ENCODE measurements around the gene ZC3HAV1L.
"Not testable (repeated sequence)": the region's sequence is repeated elsewhere in the genome, so short reads cannot be mapped to it uniquely, and the experiment has no call there.

The ZC3HAV1L gene, protein sequence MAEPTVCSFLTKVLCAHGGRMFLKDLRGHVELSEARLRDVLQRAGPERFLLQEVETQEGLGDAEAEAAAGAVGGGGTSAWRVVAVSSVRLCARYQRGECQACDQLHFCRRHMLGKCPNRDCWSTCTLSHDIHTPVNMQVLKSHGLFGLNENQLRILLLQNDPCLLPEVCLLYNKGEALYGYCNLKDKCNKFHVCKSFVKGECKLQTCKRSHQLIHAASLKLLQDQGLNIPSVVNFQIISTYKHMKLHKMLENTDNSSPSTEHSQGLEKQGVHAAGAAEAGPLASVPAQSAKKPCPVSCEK

DNA sequence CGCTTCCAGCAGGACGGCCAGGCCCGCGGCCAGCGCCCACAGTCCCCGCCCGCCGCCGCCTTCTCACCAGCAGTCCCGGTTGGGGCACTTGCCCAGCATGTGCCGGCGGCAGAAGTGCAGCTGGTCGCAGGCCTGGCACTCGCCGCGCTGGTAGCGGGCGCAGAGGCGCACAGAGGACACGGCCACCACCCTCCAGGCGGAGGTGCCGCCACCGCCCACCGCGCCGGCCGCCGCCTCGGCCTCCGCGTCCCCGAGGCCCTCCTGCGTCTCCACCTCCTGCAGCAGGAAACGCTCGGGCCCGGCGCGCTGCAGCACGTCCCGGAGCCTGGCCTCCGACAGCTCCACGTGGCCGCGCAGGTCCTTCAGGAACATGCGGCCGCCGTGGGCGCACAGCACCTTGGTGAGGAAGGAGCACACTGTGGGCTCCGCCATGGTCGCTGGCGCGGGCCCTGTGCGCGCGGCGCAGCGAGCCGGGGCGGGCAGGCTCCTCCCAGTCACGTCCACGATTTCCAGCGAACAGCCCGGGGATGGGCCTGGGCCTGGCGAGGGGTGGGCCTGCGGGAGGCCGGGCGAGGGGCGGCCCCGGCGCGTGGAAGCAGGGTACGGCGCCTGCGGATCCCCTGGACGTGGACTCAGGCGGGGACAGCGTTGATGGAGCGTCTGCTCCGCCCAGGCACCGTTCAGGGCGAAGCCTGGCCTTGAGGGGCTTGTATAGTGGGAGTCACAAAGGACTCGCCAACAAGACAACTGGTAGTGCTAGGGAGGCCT, at the start of gene ZC3HAV1L:
TSS of gene ZC3HAV1L (minus strand) at position 457 of the 768 bp plus-strand sequence. CDS start at position 432, 25 bp downstream.
- DNase-seq (ENCODE audit: low read depth in 2 of 2), result peak; percentile 52 to 57

DNA sequence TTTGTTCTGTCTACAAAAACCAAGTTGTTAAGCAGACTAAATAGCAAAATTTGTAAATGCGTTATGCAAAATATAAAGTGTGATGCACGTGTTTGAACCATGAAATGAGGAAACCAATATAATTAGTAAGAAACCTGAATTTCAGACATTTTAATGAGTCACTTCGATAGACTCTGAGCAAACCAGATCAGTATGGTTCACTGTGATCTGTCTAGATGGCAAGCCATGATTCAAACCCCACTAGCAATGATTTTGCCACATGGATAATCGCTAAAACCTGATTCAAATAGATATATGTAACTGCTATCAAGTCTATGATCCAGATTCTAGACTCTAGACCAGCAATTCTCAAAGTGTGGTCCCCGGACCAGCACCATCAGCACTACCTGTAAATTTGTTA, 48.9 kb upstream of the ZC3HAV1L start:
- no peak for DNase-seq (ENCODE audit: low read depth in 2 of 2)

DNA sequence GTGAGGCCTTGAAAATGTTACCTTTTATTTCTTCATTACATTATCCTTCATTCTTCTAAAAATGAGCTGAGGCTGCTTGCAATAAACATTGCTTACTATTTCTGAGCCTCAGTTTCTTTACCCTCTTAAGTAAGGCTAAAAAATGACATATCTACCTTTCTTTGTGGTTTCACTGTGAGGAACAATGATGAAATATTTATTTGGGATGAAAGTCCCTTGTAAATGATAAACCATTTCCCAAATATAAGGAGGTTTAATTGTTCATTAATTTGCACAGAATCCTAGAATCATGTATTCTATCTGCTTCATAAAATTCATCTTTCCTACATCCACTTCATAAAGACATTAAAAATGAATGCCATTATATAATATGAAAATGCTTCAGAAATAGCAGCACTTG, 45.7 kb upstream of the ZC3HAV1L start:
- no peak for DNase-seq (ENCODE audit: low read depth in 2 of 2)

DNA sequence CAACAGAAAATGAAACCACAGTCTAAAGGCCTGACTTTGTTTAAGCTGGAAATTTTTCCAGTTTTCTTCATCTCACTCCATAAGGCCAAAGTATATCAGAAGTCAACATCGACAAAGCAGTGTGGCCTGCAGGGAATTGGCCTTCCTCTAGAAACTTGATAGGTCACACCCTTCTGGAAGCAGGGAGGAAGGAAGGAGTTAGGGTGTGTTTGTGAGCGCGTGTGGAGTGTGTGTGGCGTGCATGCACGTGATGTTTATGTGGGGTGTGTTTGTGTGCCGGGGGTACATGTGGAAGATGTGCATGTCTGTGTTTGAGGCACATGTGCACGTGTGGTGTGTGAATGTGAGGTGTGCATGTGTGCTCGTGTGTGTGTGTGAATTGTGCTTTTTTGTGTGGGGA, 45.1 kb upstream of the ZC3HAV1L start:
- no peak for DNase-seq (ENCODE audit: low read depth in 2 of 2)

DNA sequence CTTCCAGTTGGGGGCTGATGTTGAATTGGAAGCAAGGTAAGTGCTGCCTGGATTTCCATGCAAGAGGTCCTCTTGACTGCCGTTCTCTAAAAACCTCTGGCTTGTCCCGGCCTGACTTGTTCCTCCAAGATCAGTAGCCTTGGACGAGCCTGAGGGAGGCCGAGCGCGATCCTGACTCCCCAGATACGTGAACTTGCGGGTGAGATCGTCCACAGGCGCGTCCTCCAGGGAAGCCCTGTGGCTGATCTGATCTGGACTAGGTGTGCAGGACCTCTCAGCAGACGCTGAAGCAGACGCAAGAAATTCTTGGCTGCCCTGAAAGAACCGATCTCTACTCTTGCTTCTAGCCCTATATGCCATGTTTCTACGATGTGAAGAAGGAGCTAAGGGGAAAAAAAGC, 44.0 kb upstream of the ZC3HAV1L start:
- DNase-seq (ENCODE audit: low read depth in 2 of 2), result no peak

DNA sequence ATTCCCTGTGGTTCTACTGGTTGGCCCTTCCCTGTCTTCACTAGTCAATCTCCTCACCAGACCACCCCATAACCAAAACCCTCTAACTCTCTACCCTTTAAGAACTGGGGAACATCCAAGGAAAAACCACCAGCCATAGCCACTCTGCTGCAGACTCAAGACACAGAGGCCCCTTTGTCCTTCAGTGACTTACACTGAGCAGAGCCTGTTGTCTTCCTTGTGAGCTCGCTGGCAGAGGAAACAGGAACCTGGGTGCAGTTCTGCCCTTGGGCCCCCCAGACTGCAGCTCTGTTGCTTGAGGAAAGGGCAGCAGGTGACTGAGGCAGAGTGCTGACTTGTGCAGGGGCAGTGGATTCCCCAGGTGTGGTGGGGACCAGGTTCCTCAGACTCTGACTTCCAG, 43.1 kb upstream of the ZC3HAV1L start:
- DNase-seq (ENCODE audit: low read depth in 2 of 2), result no peak

DNA sequence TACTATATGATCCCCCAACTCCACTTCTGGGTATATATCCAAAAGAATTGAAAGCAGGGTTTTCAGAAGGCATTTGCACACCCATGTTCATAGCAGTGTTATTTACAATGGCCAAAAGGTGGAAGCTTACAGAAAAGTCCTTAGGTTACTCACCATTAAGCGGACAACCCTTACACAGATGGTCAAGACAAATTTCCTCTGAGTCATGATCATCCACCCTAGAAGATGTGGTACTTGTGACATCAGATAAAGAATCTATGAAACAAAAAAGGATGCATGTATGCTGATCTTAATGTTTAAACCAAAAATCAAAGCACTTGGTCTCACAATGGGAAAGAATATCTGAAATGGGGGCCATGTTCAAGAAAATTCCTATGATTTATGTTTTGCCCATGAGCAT, 42.6 kb upstream of the ZC3HAV1L start:
- DNase-seq (ENCODE audit: low read depth in 2 of 2), result no peak

DNA sequence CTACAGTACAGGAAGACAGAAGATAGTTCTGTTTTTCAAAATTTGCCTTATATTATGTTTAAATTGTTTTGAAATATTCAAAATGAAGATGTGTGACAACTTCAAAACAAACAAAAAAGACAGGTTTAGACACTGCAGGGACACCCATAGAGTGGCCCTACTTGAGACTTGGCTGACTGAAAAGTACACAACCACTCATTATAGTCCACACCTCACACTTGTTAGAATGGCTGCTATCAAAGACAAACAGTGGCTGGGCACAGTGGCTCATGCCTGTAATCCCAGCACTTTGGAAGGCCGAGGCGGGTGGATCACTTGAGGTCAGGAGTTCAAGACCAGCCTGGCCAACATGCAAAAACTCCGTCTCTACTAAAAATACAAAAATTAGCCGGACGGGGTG, 41.9 kb upstream of the ZC3HAV1L start:
- DNase-seq (ENCODE audit: low read depth in 2 of 2), result not testable (repeated sequence)

DNA sequence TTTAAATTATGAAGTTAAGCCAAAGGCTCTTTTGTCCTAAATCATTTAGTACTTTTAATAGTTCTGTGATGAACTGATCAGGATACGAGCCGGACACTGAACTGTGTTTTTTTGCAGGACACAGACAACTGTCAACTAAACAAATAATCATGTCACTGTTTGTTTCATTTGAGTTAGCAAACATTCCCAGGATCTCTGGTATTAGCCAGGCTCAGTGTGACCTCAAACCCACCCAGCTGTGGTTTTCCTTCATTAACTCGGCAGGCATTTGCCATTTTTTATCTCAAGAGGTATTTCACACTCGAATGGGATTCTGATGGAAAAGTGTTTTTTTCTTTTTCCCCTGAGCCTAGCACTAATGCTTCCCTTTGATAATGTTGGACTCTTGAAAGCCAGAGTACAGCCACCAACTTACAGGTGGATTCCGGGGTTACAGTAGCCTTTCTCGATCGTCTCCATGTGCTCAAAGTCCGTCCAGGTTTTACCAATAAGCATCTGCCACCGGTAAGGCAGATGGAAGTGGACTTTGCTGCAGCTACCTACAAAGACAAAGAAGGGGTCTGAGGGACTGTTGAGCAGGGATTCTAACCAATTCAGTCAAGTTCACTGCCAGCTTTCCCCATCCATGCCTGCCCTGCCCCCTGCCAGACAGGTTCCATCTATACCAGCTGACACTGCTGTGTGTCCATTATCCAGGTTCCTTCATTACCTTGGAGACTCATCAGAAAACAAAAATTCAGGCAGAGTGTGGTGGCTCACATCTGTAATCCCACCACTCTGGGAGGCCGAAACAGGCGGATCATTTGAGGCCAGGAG, 40.2 kb upstream of the ZC3HAV1L start:
- no peak for DNase-seq (ENCODE audit: low read depth in 2 of 2)

DNA sequence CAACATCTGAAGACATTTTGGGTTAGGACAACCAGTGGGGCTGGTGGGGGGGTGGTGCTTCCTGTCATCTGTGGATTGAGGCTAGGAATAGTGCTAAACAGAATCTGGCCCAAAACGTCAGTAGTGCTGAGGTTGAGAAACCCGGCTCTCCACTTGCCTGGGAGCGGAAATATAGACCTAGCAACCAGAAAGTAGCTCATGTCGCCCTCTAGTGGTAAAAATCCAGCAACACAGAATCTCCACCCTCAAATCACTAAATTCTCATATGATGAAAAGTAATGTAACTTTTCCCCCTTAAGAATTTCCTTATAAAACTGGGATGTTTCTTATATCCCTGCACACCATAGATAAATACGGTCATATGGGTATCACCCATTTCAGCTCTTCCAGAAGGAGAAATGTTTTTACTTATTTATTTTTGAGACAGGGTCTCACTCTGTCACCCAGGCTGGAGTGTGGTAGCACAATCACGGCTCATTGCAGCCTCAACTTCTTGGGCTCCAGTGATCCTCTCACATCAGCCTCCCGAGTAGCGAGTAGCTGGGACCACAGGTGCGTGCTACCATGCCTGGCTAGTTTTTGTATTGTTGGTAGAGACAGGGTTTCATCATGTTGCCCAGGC, 39.3 kb upstream of the ZC3HAV1L start:
- peak; percentile 58 to 60 for DNase-seq (ENCODE audit: low read depth in 2 of 2)

DNA sequence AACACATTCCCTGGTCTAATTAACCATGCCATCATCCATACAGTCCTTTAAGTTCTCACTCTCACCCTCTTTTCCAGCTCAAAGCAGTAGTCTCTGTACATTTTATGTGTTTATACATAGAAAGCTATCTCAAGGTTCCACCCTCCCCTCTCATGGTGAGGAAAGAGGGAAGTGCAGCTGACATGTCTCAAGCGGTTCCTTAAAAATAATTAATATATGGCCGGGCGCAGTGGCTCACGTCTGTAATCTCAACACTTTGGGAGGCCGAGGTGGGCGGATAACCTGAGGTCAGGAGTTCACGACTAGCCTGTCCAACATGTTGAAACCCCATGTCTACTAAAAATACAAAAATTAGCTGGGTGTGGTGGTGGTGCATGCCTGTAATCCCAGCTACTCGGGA, 37.0 kb upstream of the ZC3HAV1L start:
- no peak for DNase-seq (ENCODE audit: low read depth in 2 of 2)

DNA sequence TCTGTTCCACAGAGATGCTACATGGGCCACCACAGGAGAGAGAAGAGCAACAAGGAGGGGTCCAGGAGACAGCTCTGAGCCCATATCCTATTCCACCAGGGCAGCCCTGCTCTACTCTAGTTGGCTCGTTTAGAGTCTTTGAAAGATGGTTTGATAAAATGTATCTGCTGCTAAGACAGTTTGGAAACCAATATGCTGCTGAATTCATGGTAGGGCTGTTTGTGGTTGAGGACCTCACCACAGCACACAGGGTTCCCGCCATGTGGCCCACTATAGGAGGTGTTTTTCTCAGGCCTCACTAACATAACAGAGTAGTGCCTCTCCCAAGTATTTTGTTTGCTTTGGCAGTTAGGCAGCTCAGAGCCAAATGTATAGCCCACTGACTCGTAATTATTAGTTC, 35.8 kb upstream of the ZC3HAV1L start:
- DNase-seq (ENCODE audit: low read depth in 2 of 2), result no peak

DNA sequence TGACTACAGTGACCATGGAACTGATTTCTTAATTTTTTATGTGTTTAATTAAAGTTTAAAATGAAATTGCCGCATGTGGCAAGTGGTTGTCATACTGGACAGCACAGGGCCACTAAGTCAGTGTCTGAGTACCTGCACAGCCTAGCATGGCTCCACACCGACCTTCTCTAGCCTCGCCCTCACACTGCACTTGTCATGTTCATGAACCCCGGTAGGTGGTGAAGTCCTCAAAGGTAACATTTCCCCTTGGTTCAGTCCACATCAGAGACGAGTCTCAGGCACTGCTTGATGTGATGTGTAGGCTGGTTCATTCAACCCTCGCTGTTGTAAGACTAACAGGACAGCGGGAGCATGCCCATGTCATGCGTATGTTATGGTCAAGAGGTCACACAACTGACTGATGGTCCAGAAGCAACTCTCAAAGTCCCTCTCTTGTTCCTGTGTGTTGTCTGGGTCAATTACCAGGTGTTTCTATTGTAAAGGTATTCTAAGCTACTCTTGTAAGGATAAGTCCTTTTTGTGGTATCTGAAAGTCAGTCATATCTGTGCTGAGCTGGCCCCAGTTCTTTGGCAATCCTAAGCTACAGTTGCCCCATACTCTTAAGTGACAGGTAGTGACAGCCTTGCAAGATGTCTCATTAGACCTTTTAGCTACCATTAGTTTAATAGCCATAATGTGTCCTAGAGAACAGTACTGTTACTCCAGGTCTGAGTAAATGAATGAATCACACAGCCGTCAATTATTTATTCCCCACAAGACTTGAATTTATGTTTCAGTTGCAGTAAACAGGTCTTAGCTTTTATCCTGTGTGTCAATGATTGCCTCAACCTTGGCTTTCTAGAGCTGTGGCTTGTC, 32.9 kb upstream of the ZC3HAV1L start:
- DNase-seq (ENCODE audit: low read depth in 2 of 2), result no peak

DNA sequence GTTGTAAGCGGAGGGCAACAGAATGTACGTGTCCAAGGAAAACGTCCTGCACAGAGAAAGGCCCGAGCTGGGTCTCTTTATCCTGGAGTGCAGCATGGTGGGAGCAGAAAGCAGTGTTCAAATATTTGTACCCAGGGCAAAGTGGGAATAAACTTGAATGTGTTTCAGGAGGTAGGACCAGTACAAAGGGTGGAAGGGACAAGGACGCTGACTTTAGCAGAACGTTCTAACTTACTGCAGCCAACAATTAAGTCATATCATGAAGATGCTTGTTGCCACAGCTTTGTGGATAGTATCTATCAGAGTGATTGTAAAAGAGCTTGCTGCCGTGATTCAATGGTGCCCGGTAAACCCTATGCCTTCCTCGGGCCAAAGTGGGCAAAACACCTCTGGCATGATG, 30.5 kb upstream of the ZC3HAV1L start:
- DNase-seq (ENCODE audit: low read depth in 2 of 2), result no peak

DNA sequence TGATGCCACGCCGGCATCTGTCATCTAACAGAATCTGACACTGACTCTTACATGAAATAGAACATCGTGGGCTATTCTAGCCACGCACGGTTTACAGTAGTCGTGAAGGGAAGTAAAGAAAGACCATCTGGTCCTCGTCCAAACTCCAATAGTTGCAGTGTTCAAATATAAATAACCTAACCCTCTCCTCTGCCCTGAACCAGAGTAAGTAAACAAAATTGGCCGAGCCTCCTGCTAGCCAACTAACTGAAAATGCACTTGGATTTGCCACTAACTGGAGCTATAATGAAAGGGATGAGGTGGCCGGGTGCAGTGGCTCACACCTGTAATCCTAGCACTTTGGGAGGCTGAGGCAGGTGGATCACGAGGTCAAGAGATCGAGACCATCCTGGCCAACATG, 29.5 kb upstream of the ZC3HAV1L start:
- no peak for DNase-seq (ENCODE audit: low read depth in 2 of 2)

DNA sequence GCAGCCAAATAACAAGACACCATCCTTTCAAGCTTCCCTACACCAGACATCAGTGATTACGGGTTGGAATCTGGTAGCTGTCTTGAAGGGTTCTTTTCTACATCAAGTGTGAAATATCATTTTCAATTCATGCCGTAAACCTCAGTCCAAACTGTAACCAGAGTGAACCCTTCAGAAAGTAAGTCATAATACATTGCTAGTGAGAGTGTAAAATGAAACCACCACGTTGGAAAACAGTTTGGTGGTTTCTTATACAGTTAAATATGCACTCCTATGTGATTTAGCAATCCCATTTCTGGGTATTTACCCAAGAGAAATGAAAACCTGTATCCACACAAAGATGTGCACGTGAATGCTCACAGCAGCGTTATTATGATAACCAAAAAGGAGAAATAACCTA, 25.6 kb upstream of the ZC3HAV1L start:
- no peak for DNase-seq (ENCODE audit: low read depth in 2 of 2)

DNA sequence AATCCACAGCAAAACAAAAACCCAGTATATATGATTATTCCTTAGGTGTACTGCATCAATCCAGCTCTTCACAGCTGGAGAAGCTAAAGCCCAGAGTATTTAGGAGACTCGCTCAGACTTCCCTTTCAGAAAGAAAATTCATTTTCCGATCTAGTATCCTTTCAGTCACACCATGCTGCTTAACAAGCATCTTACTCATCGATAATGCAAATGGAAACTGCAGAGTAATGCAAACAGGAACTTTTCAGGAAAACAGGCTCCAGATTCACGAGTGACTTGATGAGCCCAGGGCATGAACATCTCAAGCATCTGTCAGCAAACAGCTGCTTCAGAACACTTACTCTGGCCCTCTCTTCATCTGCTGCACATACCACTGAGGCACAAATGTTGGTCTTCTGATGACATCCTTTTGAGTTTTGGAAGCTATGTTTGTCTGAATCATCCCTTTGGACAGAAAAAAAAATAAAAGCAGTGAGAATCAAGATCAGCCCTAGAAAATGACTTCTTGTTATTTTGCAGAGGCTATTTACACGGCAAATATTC, 24.9 kb upstream of the ZC3HAV1L start:
- no peak for DNase-seq (ENCODE audit: low read depth in 2 of 2)

DNA sequence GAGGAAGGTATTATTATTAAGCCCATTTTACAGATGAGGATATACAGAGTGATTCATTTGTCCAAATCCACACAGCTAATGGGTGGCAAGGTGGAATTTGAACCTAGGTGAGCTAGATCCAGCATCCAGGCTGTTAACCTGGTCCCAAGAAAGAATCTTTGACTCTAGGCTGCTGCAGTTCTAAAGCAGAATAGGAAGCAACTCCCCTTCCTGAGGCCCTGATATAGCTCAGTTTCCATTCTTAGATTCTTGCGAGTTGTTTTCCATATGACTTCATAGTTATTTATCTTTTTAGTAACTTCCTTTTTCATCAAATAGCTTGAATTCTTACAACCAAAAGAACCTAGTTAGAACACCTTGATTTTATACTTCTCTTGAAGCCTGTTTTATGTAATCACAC, 24.1 kb upstream of the ZC3HAV1L start:
- no peak for DNase-seq (ENCODE audit: low read depth in 2 of 2)

DNA sequence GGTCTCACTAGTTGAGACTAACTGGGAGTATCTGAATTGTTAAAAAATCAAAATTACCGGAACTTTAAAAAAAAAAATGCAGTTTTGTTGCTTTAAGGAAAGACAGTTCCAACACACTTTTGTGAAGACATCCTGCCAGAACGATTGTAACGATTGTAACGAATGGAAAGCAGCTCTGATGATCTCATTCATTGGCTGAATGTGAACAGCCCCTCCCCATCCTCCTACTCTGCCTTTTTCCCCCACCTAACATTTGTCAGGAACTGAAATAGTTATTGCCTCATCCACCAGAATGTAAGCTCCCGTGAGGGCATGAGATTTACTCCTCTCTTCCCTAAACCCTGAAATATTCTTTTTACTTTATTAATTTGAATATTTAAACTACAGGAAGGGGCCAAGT, 23.1 kb upstream of the ZC3HAV1L start:
- DNase-seq (ENCODE audit: low read depth in 2 of 2), result peak; percentile 11 to 29

DNA sequence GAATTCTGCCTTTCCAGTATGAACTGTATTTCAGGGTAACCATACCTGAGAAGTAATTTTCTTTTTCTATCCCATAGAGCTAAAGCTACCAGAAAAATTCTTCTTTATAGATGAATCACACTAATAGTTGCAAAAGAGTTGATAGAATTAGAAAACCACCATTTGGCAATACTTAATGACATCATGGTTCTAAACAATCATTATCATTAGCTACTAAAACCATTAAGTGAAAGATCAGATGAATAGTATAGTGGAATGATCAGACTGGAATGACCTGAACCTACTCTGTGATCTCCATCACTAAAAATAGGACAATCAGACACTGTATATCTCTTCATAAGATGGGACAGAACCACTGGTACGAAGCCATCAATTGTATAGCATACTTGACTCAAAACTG, 19.8 kb upstream of the ZC3HAV1L start:
- DNase-seq (ENCODE audit: low read depth in 2 of 2), result no peak

DNA sequence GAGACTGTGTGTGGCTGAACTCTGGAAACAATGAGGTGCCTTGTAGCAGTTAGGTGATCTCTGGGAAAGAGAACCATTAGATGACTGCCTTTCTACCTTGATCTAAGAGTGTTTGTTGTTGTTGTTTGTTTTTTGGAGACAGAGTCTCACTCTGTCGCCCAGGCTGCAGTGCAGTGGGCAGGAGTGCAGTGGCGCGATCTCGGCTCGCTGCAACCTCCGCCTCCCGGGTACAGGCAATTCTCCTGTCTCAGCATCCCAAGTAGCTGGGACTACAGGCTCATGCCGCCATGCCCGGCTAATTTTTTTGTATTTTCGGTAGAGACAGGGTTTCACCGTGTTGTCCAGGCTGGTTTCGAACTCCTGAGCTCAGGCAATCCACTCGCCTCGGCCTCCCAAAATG, 18.8 kb upstream of the ZC3HAV1L start:
- not testable (repeated sequence) for DNase-seq (ENCODE audit: low read depth in 2 of 2)
